ENCODE data around the gene SEMA3G. TPM values are rescaled to one million over a fixed set of nuclear protein-coding genes. Genes with fewer than 3 reads are reported as not detected.

Gene SEMA3G
- polyA plus RNA-seq, 1 donor, result 19.1 TPM

DNA sequence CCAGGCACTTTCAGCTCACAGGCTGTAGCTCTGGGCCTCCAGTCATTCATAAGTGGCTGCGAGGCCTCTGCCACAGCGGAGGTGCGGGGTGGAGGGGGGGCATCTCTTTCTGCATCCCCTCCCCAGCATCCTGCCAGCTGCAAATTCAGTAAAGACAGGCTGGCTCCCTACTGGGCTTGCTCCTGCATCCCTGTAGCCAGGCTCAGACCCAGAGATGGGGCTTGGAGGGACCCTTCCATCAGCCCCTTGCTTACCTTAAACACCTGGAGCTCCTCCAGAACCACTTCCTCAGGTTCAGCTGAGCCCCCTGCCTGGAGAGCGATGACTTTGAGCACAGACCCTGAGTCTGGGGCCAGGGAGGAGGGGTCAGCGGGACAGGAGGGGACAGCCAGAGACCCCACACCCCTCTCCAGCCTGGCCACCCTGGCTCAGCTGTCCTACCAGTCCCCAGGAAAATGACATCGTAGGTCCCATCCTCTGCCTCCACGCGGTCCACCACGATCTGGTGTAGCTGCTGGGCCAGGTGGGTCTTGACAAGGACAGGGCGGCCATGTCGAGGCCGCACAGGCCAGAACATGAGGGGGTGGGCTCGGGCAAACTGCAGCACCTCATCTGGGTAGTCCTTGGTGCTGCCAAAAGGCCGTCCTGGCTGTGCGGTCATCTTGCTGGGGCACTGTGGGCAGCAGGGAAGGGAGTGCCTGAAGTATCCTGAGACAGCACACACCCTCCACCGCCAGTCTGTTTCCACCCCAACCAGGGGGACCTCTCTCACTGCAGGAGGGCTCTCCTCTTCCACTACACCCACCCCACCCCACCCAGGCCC is 5.3 kb downstream of the SEMA3G start:
- no peak for DNase-seq

DNA sequence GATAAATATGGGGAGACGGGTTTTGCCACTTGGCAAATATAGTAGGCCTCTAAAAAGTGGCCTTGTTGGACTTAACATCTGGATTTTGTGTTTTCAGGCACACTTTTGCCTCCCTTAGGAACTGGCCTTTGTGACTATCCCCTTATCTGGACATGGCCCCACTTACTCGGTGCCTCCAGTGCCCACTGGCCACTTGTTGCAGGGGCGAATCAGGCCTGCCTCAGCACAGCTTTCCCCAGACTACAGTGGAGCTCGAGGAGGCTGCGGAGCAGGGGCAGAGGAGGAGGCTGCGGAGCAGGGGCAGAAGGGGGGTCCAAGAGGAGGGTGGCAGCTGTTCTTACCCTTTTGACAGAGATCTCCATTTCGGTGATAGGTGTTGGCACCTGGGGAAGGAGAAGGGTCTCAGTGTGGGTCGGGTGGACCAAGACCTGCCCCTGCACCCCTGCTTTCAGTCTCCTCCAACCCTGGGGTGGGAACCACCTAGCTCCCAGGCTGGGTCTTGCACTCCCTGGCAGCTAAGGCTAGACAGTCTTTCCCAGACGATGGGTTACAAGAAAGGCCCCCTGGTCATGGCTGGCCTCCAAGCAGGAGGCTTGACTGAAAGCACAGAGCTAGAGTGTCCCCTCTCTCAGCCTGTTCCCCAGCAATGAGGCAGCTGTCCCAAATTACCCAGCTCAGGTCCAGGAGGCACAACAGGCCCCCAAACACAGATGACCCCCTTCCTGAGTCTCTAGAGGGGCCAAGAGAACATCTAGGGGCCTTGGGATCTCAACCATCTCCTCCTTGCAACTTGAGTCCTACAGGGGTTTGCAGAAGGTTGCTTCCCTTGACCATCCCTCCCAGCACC is 6.1 kb downstream of the SEMA3G start:
- DNase-seq, result no peak

DNA sequence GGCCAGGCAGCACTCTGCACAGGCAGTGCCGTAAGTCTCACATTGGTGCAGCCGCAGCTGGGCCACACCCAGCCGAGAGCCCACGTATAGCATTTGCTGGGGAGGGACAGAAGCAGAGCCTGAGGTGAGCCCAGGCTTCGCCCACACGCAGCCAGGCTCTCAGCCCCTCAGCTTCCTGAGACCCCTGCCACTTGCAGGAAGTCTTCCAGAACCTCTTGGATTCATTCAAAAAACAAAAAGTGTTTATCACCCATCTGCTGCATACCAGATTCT is 6.9 kb downstream of the SEMA3G start:
- DNase-seq, result no peak

DNA sequence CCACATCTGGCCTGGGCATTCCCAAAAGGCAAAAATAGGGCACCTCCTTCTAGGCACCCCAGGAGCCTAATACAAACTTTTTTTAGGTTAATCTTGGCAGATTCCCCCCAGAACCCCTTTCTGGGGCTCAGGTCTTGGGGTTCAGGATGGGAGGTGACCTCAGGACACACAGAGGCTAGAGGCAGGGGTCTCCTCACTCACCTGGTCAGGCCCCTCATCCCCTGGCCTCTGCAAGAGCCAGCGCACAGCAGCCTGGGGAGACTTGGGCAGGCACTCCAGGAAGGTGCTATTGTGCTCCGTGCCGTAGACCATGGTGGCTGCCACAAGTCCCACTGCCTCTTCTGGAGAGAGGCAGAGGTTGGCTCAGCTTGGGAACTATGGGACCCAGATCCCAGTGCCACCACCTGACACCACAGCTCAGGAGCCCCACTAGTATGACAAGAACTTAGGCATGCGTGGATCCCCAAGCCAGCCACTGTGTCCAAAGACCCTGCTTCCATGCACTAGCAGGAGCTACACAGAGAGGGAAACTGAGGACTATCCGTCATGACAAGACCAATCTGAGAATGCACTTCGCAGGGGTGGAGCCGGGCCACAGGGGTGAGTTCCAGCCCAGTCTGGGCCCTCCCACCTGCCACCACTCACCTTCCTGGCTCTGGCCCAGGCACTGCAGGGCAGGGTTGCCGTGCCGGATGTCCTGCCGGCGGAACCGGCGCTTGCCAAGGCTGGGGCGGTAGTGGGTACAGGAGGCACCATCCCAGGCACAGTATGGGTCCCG is 7.4 kb downstream of the SEMA3G start:
- no peak for DNase-seq

DNA sequence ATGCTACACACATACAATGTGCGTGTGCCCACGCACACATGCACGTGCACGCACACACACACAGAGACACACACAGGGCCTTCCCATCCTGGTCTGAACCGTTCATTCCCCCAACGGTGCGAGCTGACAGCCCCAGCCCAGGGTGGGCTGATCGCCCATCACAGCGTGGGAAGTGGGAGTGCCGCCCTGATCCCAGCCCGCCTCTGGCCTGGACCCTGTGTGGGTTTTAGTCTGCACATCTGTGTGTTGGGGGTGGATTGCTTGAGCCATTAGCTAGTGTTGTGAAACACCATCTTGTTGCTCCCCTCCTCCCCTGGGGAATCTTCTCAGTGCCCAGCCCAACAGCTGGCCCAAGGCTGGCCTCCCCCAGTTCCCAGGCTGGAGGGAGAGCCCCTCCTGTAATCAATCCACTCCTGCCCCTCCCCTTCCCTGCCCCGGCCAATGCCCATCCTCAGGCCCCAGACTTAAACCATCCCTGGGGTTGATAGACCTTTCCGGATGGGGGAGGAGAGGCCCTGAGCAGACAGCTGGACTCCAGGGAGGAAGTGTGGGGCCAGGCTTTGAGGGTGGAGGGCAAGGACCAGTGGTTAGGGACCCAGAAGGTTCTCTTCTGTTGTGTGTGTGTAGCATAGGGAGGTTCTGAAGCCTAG is 8.3 kb downstream of the SEMA3G start:
- peak; percentile 60 for DNase-seq

DNA sequence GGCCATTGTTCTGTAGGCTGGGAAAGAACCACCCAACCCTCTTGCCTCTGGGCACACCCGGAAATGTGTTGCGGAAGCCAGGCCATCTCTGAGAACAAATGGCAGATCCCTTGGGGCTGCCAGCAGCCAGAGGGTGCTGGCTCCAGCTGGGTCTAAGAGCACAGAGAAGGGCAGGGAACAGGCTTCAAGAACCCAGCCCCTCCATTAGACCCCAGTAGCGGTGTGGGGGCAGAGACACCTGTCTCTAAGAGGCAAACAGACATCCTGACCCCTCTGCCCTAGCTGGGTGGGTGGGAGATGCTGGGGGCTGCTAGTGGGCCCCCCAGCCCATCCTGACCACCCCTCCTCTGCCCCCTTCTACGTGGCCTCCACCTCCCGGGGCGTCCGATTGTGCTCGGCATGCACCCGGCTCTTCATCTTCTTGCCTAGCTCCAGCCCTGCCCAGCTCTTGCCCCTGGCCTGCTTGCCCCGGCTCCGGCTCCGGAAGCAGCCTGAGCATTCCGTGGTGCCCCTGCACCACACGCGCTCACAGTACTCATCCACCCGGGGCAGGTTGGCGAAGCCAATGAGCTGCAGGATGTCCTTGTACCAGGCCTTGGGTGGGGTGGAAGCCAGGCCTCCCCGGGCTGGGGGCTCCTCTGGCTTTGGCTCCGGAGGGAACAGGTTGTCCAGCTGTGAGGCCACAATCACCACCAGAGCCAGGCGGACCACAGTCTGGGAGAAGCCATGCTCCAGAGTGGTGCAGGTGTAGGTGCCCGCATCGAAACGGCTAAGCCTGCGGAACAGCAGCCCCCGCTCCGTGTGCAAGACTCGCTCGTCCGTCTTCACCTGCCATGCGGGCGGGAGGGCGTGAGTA is 9.4 kb downstream of the SEMA3G start:
- DNase-seq, result no peak

DNA sequence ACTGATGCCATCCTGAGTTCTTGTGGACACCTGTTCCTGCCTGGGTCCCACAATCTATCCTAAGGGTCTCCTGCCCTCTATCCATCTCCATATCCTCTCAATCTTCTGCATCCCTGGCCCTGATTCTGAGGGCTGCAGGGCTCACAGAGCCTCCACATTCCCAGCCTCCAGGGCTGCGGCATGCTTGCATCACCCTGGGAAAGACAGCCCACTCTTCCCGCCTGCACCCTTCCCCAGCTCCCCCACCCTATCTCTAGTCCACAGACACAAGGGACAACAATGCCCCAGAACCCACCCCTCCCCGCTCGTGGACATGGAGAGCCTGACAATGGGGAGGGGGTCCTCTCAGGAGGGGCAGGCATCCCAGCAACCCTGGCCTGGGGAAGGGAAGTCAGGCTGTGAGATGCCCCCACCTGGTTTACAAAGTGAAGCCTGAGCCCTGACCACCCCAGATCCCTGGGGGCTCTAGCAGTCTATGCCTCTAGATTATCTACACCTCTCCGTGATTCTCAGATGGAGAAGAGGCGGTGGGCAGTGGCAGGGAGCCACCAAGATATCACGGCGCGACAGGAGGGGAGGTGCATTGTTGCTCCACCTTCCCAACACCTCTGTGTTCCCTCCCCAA is 10.3 kb downstream of the SEMA3G start:
- no peak for DNase-seq

DNA sequence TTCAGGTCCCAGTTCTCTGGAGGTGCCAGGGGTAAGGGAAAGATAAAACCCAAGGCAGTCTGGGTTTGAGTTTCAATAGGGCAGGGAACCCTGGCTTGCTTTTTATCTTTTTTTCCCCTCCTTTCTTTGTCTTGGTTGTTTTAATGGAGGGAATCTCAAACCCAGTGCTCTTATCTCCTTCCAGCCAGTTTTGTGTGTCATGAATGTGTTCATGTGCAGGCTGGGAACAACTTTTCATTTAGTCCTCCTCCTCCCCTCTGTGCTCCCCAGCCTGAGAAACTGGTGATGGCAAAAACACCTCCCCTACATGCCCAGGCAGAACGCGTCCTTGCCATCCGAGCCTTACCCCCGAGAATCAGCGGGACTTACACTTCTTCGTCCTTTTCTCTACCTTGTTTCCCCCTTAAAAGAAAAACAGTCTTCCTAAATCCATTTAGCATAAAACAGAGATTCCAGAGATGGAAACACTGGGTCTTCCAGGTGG is 10.9 kb downstream of the SEMA3G start:
- no peak for DNase-seq

DNA sequence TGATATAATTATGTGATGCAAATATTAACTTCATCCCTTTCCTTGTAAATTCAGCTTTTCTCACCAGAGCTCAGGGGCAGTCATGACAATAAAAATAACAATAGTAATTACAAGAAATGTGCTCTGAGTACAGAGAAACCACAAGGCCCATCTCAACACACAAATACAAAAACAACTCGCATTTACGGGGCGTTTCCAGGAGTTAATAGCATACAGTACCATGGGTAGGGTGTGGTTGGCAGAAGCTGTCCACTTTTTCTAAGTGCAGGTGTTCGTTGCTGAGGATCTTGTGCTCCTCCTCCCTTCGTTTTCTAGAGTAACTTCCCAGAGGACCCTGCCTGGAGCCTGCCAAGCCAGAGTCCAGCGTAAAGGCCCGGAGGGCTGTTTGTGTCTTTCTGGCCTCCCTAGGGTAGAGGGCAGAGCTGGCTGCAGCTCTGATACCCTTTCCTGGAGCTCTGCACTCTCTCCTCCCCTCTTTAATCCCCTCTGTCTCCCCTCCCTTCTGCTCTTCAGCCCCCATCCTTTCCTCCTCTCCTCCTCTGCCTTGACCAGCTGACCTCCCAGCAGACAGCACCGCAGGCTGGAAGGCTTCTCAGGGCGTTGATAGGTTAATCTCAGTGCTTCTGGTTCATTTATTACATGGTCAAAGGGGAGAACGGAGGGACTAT is 11.4 kb downstream of the SEMA3G start:
- DNase-seq, result no peak

DNA sequence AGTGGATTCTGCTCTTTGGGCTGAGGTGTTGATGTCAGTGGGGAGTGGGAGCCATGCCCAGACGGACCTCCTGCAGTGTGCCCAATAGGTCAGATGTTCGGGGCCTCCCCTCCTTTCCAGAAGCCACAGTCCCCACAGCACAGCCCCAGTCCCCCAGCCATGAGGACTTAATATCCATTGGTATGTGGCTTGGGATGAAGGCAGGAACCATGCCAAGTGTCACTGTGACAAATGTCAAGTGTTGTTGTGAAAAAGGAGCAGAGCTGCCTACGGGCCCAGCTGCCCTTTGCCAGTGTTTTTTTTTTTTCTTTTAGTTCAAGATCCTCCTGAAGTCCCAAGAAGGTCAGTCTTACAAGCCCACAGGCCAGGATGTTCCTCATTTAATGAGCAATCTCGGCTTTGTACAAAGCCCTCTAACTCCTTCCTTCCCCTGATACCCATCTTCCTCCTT is 12.2 kb downstream of the SEMA3G start:
- DNase-seq, result no peak

DNA sequence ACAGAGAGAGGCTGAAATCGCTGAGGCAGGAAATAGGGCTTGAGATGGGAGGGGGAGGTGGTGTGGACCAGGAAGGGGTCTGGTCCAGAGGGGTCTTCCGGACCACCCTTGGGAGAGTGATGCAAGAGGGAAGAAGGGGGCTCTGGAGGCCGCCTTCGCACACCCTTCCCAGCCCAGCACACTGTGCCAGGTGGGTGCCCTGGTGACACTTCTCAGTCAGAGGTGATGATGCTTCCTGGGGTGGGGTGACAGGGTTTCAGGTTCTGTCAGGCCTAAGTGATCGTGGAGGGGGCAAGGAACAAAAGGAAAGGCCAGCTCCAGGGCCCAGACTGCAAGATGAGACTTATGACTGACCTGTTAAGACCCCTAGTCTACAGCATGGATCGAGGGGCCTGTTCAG is 12.7 kb downstream of the SEMA3G start:
- no peak for DNase-seq

DNA sequence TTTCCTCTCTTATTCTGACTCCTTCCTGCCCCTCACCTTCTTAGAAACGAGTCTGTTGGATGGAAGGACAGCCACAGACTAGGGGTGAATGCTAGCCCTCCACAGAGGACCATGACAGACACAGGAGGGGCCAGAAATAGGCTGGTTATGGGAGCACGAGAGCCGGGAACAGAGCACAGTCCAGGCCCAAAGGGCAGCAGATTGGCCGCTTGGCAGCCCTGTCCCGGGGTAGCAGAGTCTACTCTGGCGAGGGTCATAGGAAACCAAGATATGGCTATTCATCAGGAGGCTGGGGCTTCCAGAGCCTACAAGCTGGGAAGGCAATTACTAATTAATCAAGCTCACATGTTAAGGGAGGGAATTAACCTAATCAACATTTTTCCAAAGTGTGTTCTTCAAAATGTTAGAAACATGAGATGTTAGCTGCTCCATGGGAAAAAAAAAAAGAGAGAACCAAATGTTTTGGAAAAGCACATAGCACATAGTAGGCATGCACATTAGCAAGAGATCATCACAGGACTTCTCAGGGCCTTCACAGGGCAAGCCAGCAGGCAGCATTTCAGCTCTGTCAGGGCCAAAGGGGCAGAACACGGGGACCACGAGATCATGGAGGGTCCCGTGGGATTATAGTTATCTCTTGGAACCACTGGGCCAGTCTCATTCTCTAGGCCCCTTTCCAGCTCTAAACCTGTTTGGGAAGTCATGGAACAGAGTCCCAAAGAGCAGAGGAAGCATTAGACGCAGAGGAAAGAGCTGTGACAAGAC is 13.3 kb downstream of the SEMA3G start:
- DNase-seq, result no peak

DNA sequence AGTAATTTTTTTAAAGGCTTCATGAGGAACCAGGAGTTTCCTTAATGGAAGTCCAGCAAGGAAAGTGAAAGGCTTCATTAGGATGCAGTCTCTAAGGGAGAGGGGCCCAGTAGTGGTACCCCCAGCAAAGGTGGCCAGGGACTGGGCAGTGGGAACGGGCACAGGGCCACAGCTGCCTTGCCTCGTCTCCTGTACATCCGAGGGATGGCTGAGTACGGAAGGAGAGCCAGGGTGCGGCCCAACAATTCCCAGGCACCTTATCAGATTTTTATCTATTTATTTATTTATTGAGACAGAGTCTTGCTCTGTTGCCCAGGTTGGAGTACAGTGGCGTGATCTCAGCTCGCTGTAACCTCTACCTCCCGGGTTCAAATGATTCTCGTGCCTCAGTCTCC is 14.5 kb downstream of the SEMA3G start:
- no peak for DNase-seq

DNA sequence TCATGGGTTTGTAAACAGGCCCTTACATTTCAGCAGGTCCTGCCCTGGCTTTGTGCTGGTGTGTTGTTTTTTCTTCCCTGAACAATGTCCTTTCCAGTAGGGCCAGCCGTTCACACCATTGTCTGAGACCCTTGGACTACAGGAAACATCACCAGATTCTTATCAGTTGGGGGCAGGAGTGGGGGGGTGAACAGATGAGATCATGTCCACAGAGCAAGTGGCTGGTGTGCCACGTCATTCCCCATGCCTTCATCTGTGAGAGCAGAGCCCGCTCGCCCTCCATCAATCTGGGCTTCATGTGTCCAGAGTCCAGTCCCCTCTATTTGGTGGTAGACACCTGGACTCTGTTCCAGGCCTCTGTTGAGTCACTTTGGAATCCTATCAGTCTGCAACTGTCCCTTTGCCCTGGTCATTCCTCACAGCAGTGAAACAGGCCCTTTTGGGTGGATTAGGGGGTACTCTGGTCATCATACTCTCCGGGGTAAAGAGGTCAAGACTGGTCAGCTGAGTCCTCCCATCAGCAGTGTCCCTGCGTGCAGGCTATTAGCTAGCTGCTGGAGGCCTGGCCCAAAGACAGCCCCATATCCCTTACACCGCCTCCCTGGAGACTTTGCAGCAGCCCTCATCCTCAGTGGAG is 15.0 kb downstream of the SEMA3G start:
- no peak for DNase-seq

DNA sequence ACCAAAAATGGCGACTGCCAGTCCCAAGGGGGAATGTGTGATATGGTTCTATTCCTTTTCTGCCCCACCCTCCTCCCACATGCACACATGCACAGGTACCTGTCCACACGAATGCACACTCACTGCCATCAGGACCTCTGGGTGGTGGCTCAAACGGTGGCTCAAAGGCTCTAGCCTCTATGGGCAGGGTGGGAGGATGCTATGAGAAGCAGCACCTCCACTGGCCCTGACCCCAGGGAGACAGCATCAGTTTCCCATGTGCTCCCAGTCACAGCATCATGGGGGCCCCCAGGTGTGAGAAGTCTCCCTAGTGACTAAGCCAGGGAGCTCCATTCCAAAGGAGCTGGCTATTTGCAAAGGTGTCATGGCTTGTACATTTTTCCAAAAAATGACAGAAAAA is 15.9 kb downstream of the SEMA3G start:
- DNase-seq, result no peak

DNA sequence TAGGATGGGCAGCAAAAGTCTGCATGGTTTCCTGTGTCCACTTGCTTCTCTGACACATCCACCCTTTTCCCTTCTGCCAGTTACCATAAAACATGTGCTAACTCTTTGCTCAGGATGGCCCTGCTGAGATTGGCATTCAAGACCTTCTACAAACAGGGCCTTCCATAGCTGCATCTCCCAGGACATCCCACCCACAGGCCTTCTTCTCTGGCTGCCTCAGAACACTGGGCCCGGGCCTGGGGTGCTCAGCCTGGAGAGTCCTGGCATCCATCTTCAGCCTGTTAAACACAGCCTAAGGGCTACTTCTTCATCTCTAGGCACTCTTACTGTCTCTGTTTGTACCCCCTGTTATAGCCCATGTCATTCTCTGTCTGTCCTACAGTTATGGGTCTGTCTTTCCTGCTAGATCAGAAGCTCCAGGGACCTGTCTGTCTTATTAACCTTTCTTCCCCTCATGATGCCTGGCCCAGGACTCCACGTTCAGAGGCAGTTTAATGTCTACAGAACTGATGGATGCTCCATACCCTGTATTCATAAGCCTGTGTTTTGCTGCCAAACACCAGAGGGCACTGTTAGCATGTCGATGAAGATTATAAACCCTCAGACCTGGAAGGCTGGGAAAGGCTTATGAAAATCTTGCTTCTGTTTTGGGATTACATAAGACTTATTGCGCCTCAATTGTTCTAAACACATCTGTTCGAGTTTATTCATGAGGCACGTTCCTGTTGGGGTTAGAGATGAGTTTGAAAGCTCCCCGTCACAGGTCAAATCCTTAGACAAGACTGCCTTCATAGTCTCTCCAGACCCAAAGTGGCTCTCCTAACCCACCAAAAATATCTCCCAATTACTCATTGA is 16.5 kb downstream of the SEMA3G start:
- peak; percentile 68 for DNase-seq

DNA sequence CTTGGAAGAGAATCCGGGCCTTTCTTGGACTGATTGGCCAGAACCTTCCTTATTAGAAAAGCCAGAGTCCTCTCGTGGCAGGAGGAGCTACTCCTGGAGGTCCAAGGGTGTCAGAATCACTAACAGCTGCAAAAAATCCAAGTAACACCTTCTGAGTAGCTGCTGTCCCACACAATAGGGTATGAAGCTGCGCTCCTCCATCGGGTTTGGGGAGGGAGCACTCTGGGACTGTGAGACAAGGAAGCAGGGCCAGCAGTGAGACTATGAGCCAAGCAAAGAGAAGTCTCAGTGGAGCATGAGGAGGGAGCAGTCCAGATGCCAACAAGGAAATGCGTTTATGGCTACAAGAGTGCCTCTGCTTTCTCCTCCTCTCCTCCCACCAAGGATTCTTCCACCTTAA is 21.7 kb downstream of the SEMA3G start:
- no peak for DNase-seq

DNA sequence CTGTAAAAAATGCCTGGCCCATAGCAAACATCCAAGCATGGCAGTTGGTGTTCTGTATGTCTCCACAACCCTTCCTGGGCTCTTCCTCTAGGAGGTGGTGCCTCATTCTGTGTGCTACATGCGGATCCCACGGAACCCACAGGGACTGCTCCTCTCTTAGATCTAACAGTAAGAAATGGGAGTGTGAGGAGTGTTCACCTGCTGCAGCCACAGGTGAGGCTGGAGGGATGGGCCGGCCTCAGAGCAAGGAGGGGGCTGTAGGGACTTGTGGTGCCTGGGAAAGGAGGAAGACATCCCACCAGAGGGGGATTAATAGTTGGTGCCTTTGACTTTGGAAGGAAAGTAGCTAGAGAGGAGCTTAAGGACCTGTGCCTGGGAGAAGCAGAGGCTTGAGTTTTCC is 22.2 kb downstream of the SEMA3G start:
- no peak for DNase-seq
